Upper lobe of right lung (tissue), 1 donor: ENCODE measurements around the gene TRPM2. TPM values are rescaled to one million over a fixed set of nuclear protein-coding genes. Genes with fewer than 3 reads are reported as not detected.
A peak's percentile ranks its signal among the peaks of the same experiment; 100 is the strongest.

Source experiments
- ATAC-seq: fragments of 200-7000 bp; cut with Tn5 transposase; one replicate; pipeline ENCODE4 v1.9.1; 2020; ENCODE audit warnings: mild to moderate bottlenecking, moderate library complexity
- DNase-seq: peaks from one replicate; pipeline ENCODE4 v3.0.0-alpha.2; 2020
- H3K27ac ChIP-seq: fragments of 200-600 bp; one replicate; pipeline ENCODE4 v1.8.0; 2022
- H3K27me3 ChIP-seq: fragments of 200-600 bp; one replicate; pipeline ENCODE4 v1.8.0; 2022; ENCODE audit warnings: mild to moderate bottlenecking
- H3K36me3 ChIP-seq: fragments of 200-600 bp; one replicate; pipeline ENCODE4 v1.8.0; 2022
- H3K4me1 ChIP-seq: fragments of 200-600 bp; one replicate; pipeline ENCODE4 v1.8.0; 2022
- H3K4me3 ChIP-seq: fragments of 200-600 bp; one replicate; pipeline ENCODE4 v1.8.0; 2022; ENCODE audit warnings: mild to moderate bottlenecking
- H3K9me3 ChIP-seq: fragments of 200-600 bp; one replicate; pipeline ENCODE4 v1.8.0; 2022
- CTCF ChIP-seq: fragments of 200-600 bp; IDR thresholded peaks from one replicate; pipeline ENCODE4 v1.8.0; 2022; ENCODE audit warnings: antibody characterized with exemption
- intact Hi-C: fragments of 100-400 bp; cut with DNase I; formaldehyde crosslinking; loops from one replicate; pipeline ENCODE4 v1.11.0; 2022
- total RNA-seq: library from RNA; stranded (reverse); fragmentation: NEBNext Ultra II Directional; extraction: Animal tissue kit (Norgen Biotek cat#: 25700); gene quantifications from one replicate; pipeline ENCODE4 v1.2.1, GENCODE V29; 2021
- donor health status: DM: no; HTN: yes; CAD: no; lungs with severe emphysema.

TRPM2 gene
- total RNA-seq, 1 donor from 2014 or later = 10.0 TPM

GRCh38 chr21:44370786-44371410 lies 17.5 kb downstream of the TRPM2 start:
- no peak overlapping the region for H3K4me3 ChIP-seq
- intact Hi-C loops = no loop called here
- TF ChIP-seq CTCF = no peak
- ATAC-seq = no peak
- H3K4me1 ChIP-seq = peaks cover 6% of the 10 kb centered on the region
- peak; percentile 54 for DNase-seq
- H3K9me3 ChIP-seq = no peaks in the 10 kb centered on the region
- H3K27me3 ChIP-seq = peaks cover 8% of the 10 kb centered on the region
- no peaks in the 10 kb centered on the region for H3K36me3 ChIP-seq
- H3K27ac ChIP-seq = no peak overlapping the region

DNA sequence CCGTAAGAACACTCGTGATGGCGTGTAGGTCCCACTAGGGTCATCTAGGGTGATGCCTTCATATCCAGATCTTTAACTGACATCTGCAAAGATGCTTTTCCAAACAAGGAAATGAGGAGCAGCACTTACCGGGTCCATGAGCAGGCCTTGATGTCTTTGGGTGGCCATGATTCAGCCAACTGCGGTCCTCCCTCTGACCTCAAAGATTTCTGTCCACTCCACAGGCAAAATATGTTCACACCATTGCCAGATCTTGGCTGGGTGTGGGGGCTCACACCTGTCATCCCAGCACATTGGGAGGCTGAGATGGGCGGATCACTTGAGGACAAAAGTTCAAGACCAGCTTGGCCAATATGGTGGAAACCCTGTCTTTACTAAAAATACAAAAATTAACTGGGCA lies 18.2 kb downstream of the TRPM2 start:
- intact Hi-C loops = no loop called here
- Histone ChIP-seq H3K36me3 (no peaks in the 10 kb centered on the region), H3K4me3 (no peak overlapping the region), H3K27ac (no peak overlapping the region), H3K4me1 (peaks cover 6% of the 10 kb centered on the region), H3K9me3 (no peaks in the 10 kb centered on the region), H3K27me3 (peaks cover 8% of the 10 kb centered on the region)
- no peak for TF ChIP-seq CTCF
- DNase-seq (peak; percentile 15), ATAC-seq (no peak)

DNA sequence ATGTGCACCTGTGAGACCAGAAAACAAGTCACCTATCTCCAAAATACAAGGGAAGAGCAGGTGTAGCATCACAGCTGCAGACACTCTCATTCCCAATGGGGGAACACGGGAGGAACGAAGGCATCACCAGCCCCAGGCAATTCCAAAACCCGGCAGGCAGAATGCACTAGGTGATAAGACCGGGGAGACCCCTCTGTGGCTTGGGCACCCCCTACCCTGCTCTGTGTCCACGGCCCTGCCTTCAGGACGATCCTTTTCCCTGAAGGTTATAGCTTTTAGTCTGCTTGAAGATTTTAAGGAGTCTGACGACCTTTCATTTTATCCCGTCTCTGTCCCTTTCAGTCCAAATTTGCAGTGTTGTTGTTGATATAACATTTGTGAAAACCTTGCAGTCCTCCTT lies 19.2 kb downstream of the TRPM2 start:
- no peak overlapping the region for H3K27ac ChIP-seq
- TF ChIP-seq CTCF = no peak
- DNase-seq (peak; percentile 31), ATAC-seq (no peak)
- peaks cover 6% of the 10 kb centered on the region for H3K4me1 ChIP-seq
- no peak overlapping the region for H3K4me3 ChIP-seq
- intact Hi-C loops = no loop called here
- no peaks in the 10 kb centered on the region for H3K9me3 ChIP-seq
- H3K27me3 ChIP-seq = peaks cover 8% of the 10 kb centered on the region
- no peaks in the 10 kb centered on the region for H3K36me3 ChIP-seq

DNA sequence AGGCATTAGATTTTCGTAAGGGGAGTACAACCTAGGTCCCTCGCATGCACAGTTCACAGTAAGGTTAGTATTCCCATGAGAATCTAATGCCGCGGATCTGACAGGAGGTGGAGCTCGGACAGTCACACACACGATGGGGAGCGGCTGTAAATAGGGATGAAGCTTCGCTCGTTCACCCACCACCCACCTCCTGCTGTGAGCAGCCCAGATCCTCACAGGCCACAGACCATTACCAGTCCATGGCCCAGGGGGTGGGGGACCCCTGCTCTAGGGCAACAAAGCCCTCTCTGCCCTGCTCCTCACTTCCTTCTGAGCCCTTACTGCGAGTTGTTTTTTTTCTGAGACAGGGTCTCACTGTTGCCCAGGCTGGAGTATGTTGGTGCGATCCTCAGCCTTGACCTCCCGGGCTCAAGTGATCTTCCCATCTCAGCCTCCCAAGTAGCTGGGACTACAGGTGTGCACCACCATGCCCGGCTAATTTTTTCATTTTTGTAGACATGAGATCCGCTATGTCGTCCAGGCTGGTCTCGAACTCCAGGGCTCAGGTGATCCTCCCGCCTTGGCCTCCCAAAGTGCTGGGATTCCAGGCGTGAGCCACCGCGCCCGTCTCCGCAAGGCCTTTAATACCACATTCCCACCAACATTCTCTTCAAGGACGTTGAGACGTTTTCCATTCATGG lies 21.3 kb downstream of the TRPM2 start:
- Histone ChIP-seq H3K4me1 (peaks cover 6% of the 10 kb centered on the region), H3K27me3 (peaks cover 5% of the 10 kb centered on the region), H3K36me3 (no peaks in the 10 kb centered on the region), H3K9me3 (no peaks in the 10 kb centered on the region), H3K27ac (no peak overlapping the region), H3K4me3 (no peak overlapping the region)
- ATAC-seq (no peak), DNase-seq (peak; percentile 38)
- no peak for TF ChIP-seq CTCF
- intact Hi-C loops = no loop called here

DNA sequence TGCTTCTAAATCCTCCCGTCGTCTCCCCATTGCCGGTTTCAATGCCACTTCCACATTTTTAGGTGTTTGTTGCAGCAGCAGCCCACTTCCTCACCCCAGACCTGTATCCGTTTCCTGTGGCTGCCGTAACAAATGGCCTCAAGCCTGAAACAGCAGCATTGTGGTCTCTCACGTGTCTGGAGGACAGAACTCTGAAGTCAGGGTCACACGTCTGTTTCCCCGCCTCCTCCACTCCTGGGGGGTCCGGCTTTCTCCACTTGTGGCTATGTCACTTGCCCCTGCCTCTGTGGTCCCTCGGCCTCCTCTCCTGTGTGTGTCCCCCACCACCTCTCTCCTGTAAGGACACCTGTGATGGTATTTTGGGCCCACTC lies 21.8 kb downstream of the TRPM2 start:
- DNase-seq (peak; percentile 68), ATAC-seq (peak; percentile 71)
- peaks cover 6% of the 10 kb centered on the region for H3K4me1 ChIP-seq
- H3K27me3 ChIP-seq = no peaks in the 10 kb centered on the region
- intact Hi-C loops = no loop called here
- H3K9me3 ChIP-seq = no peaks in the 10 kb centered on the region
- H3K36me3 ChIP-seq = no peaks in the 10 kb centered on the region
- no peak overlapping the region for H3K4me3 ChIP-seq
- TF ChIP-seq CTCF = no peak
- H3K27ac ChIP-seq = no peak overlapping the region
